RWPE1 (cell line): ENCODE measurements around the gene CCNY.
"Not testable (repeated sequence)": the region's sequence is repeated elsewhere in the genome, so short reads cannot be mapped to it uniquely, and the experiment has no call there.

Experiments
- CTCF ChIA-PET: fragments of 350-600 bp; sonication (Branson Sonifier 250); formaldehyde crosslinking; extraction: SDS; loops from one replicate; lab custom pipeline; 2021; lab: Yijun Ruan, JAX
- POLR2A ChIA-PET: fragments of 400-600 bp; formaldehyde crosslinking; extraction: SDS; loops from one replicate; lab custom pipeline; 2020; ENCODE audit warnings: antibody characterized with exemption; ENCODE audit not compliant: low non-redundant PET; lab: Yijun Ruan, JAX
- DNase-seq: peaks from one replicate; pipeline ENCODE4 v3.0.0; 2012; ENCODE audit warnings: low spot score
- H3K27ac ChIP-seq: fragments of 450-650 bp; 2 replicates; pipeline ENCODE4 v1.5.1; 2017
- CTCF ChIP-seq: fragments of 450-650 bp; conservative IDR thresholded peaks from 2 replicates; pipeline ENCODE4 v1.5.1; 2017; ENCODE audit warnings: low read depth, mild to moderate bottlenecking

The CCNY gene

GRCh38 chr10:35352097-35352496, 15.8 kb downstream of the CCNY start:
- DNase-seq: no peak
- H3K27ac ChIP-seq: no peak overlapping the region
- no peak for TF ChIP-seq CTCF
- ChIA-PET POLR2A (no interaction called here), CTCF (no interaction called here)

GRCh38 chr10:35352512-35352911, 16.2 kb downstream of the CCNY start:
- no peak for TF ChIP-seq CTCF
- H3K27ac ChIP-seq: no peak overlapping the region
- CTCF ChIA-PET: no interaction called here
- POLR2A ChIA-PET: no interaction called here
- DNase-seq: no peak

- ChIA-PET CTCF (interaction anchor here (0.6 kb wide), 1 partner anchor 173 kb away, joined by 4 read pairs; no protein-coding TSS in a partner anchor), POLR2A (no interaction called here)
- no peak for TF ChIP-seq CTCF
- DNase-seq: no peak
- H3K27ac ChIP-seq: no peak overlapping the region
Measured at GRCh38 chr10:35353395-35353794, 17.1 kb downstream of the CCNY start.

GRCh38 chr10:35353805-35354204, 17.5 kb downstream of the CCNY start:
- no peak overlapping the region for H3K27ac ChIP-seq
- TF ChIP-seq CTCF: no peak
- POLR2A ChIA-PET: no interaction called here
- DNase-seq: no peak
- CTCF ChIA-PET: interaction anchor here (0.6 kb wide), 1 partner anchor 172 kb away, joined by 4 read pairs; no protein-coding TSS in a partner anchor

GRCh38 chr10:35354257-35354656, 17.9 kb downstream of the CCNY start:
- H3K27ac ChIP-seq, POLR2A ChIA-PET, CTCF ChIA-PET, DNase-seq: not testable (repeated sequence)

GRCh38 chr10:35355971-35356724, 19.8 kb downstream of the CCNY start:
- ChIA-PET CTCF (interaction anchor here (0.6 kb wide), 1 partner anchor 37 kb away, joined by 5 read pairs; no protein-coding TSS in a partner anchor), POLR2A (no interaction called here)
- H3K27ac ChIP-seq: no peak overlapping the region
- DNase-seq: no peak
- no peak for TF ChIP-seq CTCF

- ChIA-PET POLR2A (no interaction called here), CTCF (no interaction called here)
- DNase-seq: no peak
- no peak overlapping the region for H3K27ac ChIP-seq
- TF ChIP-seq CTCF: no peak
Measured at GRCh38 chr10:35356725-35357092, 20.4 kb downstream of the CCNY start.
